SK-N-SH (cell line): ENCODE results near the gene ZNF22. TPM values are rescaled to one million over a fixed set of nuclear protein-coding genes. Genes with fewer than 3 reads are reported as not detected.

Source experiments
- CTCF ChIA-PET: fragments of 300-600, 350-600 bp; formaldehyde crosslinking; extraction: SDS; loops from one replicate; lab custom pipeline; 2021; lab: Yijun Ruan, JAX
- POLR2A ChIA-PET: fragments of 350-600 bp; sonication (Branson Sonifier 250); formaldehyde crosslinking; extraction: SDS; loops from one replicate; lab custom pipeline; 2020; ENCODE audit warnings: antibody characterized with exemption, inconsistent platforms; lab: Yijun Ruan, JAX
- DNase-seq: peaks from one replicate; pipeline ENCODE4 v3.0.0; 2012
- H2AFZ ChIP-seq: fragments of 200-600 bp; sonication (generic); 2 replicates; pipeline ENCODE4 v1.8.1; 2016; ENCODE audit warnings: antibody characterized with exemption, mild to moderate bottlenecking, low read depth
- H3F3A ChIP-seq: fragments of 200-600 bp; sonication (generic); replicated peaks from 2 replicates; pipeline ENCODE3; 2016; ENCODE audit warnings: antibody characterized with exemption, mild to moderate bottlenecking; ENCODE audit not compliant: insufficient read depth
- H3K27ac ChIP-seq, 2 experiments: fragments of 200-500 bp in 1 of 2; fragments of 200-600 bp in 1 of 2; sonication (Bioruptor generic) in 1 of 2; sonication (generic), shearing (Covaris generic) in 1 of 2; 2 replicates each; pipeline versions ENCODE4 v1.5.1 to v1.6.1; 2014 to 2016; ENCODE audit warnings: low read depth in 2 of 2, inconsistent platforms in 1 of 2, low read length in 1 of 2, mild to moderate bottlenecking in 1 of 2, mixed read lengths in 1 of 2
- H3K27me3 ChIP-seq: fragments of 200-600 bp; sonication (generic), shearing (Covaris generic); 2 replicates; pipeline ENCODE4 v1.6.1; 2016; ENCODE audit warnings: mixed run types; ENCODE audit not compliant: insufficient read depth
- H3K36me3 ChIP-seq, 2 experiments: fragments of 200-500 bp in 1 of 2; fragments of 200-600 bp in 1 of 2; sonication (Bioruptor generic) in 1 of 2; sonication (generic) in 1 of 2; replicated peaks in 1 of 2; 2 replicates each; pipeline versions ENCODE3 to v1.5.1; 2014 to 2016; ENCODE audit warnings: low read length in 1 of 2, mild to moderate bottlenecking in 1 of 2; ENCODE audit not compliant: insufficient read depth in 2 of 2, control insufficient read depth in 1 of 2
- H3K4me1 ChIP-seq, 2 experiments: fragments of 200-500 bp in 1 of 2; fragments of 200-600 bp in 1 of 2; sonication (Bioruptor generic) in 1 of 2; sonication (generic), shearing (Covaris generic) in 1 of 2; 2 replicates each; pipeline versions ENCODE4 v1.5.1 to v1.6.1; 2014 to 2016; ENCODE audit warnings: low read depth in 1 of 2, low read length in 1 of 2, mixed run types in 1 of 2; ENCODE audit not compliant: insufficient read depth in 2 of 2, control insufficient read depth in 1 of 2
- H3K4me2 ChIP-seq: fragments of 200-600 bp; sonication (generic), shearing (Covaris generic); 2 replicates; pipeline ENCODE4 v1.6.1; 2017; ENCODE audit warnings: mixed run types
- H3K4me3 ChIP-seq, 2 experiments: fragments of 200-500 bp in 1 of 2; fragments of 200-600 bp in 1 of 2; sonication (Bioruptor generic) in 1 of 2; sonication (generic), shearing (Covaris generic) in 1 of 2; 2 replicates each; pipeline versions ENCODE4 v1.5.1 to v1.8.1; 2014 to 2016; ENCODE audit warnings: low read depth in 2 of 2, inconsistent platforms in 1 of 2, low read length in 1 of 2, mild to moderate bottlenecking in 1 of 2, mixed read lengths in 1 of 2, moderate library complexity in 1 of 2
- H3K79me2 ChIP-seq: fragments of 200-600 bp; sonication (generic); 2 replicates; pipeline ENCODE4 v1.8.1; 2017; ENCODE audit warnings: mild to moderate bottlenecking; ENCODE audit not compliant: insufficient read depth
- H3K9ac ChIP-seq: fragments of 200-600 bp; sonication (generic); 2 replicates; pipeline ENCODE4 v1.6.1; 2017; ENCODE audit warnings: mixed run types
- H3K9me2 ChIP-seq: fragments of 200-600 bp; sonication (generic); 2 replicates; pipeline ENCODE4 v1.6.1; 2017; ENCODE audit warnings: mixed run types
- H3K9me3 ChIP-seq: fragments of 200-600 bp; sonication (generic); 2 replicates; pipeline ENCODE4 v1.6.1; 2017; ENCODE audit warnings: mixed run types, mild to moderate bottlenecking, moderate library complexity
- H4K20me1 ChIP-seq: fragments of 200-600 bp; sonication (generic); 2 replicates; pipeline ENCODE4 v1.6.1; 2017; ENCODE audit warnings: mild to moderate bottlenecking, mixed run types; ENCODE audit not compliant: insufficient read depth
- EZH2phosphoT487 ChIP-seq: fragments of 200-600 bp; sonication (generic); IDR thresholded peaks from 2 replicates; pipeline ENCODE4 v1.6.1; 2017; ENCODE audit warnings: low read depth, mixed run types, mild to moderate bottlenecking, antibody characterized with exemption, moderate library complexity, borderline replicate concordance
- FOXJ3 ChIP-seq: sonication (generic); formaldehyde crosslinking; IDR thresholded peaks from 2 replicates; pipeline ENCODE4 v1.5.1; 2020; ENCODE audit warnings: mild to moderate bottlenecking, missing genetic modification reagents
- JUND ChIP-seq: IDR thresholded peaks from 2 replicates; pipeline ENCODE4 v1.4.0; 2012
- MXI1 ChIP-seq: IDR thresholded peaks from 2 replicates; pipeline ENCODE4 v1.6.1; 2012; ENCODE audit warnings: mild to moderate bottlenecking, low read depth, low read length, improper control_type of control experiment
- NFIC ChIP-seq: IDR thresholded peaks from 2 replicates; pipeline ENCODE4 v1.4.0; 2012; ENCODE audit warnings: borderline replicate concordance
- NRF1 ChIP-seq: IDR thresholded peaks from 2 replicates; pipeline ENCODE4 v1.6.1; 2012; ENCODE audit warnings: low read depth, mild to moderate bottlenecking, low read length
- POLR2AphosphoS5 ChIP-seq: IDR thresholded peaks from 2 replicates; pipeline ENCODE4 v1.6.1; 2012; ENCODE audit warnings: low read depth, low read length
- RAD21 ChIP-seq: IDR thresholded peaks from 2 replicates; pipeline ENCODE4 v1.6.1; 2012; ENCODE audit warnings: mild to moderate bottlenecking, low read length
- RXRA ChIP-seq: IDR thresholded peaks from 2 replicates; pipeline ENCODE4 v1.4.0; 2012; ENCODE audit warnings: low read depth, mild to moderate bottlenecking, borderline replicate concordance
- SMC3 ChIP-seq: IDR thresholded peaks from 2 replicates; pipeline ENCODE4 v1.6.1; 2012; ENCODE audit warnings: low read depth, low read length, improper control_type of control experiment
- TCF12 ChIP-seq: IDR thresholded peaks from 2 replicates; pipeline ENCODE4 v1.4.0; 2012
- YY1 ChIP-seq: IDR thresholded peaks from 2 replicates; pipeline ENCODE4 v1.4.0; 2012; ENCODE audit warnings: low read depth, mild to moderate bottlenecking
- ZBTB33 ChIP-seq: IDR thresholded peaks from 2 replicates; pipeline ENCODE4 v1.4.0; 2012; ENCODE audit warnings: low read depth, borderline replicate concordance
- WGBS: methylation state at CpG from one replicate; pipeline ENCODE4 v1.1.6; 2017; ENCODE audit warnings: low lambda C conversion rate; 5-methylcytosine and 5-hydroxymethylcytosine counted together
- polyA plus RNA-seq, 3 experiments: library from polyadenylated mRNA; depleted of rRNA; stranded (reverse); fragments of >200 nt; gene quantifications; 2 replicates each; pipeline ENCODE4 v1.2.3, GENCODE V29; 2012
- TF ChIP-seq, protein P1 (sequence below): fragments of 200-600 bp; sonication (generic); IDR thresholded peaks from 2 replicates; pipeline ENCODE4 v1.6.1; 2017; ENCODE audit warnings: antibody characterized with exemption, mild to moderate bottlenecking, moderate library complexity
- TF ChIP-seq, protein P2 (sequence below): fragments of 150-350 bp; IDR thresholded peaks from 2 replicates; pipeline ENCODE4 v1.6.1; 2016; ENCODE audit warnings: mild to moderate bottlenecking, low read depth, low read length
- TF ChIP-seq, protein P3 (sequence below): IDR thresholded peaks from 2 replicates; pipeline ENCODE4 v1.4.0; 2012; ENCODE audit warnings: low read depth, borderline replicate concordance
- TF ChIP-seq, protein P4 (sequence below): IDR thresholded peaks from 2 replicates; pipeline ENCODE4 v1.4.0; 2012; ENCODE audit warnings: low read depth
- TF ChIP-seq, protein P5 (sequence below): fragments of 150-350 bp; IDR thresholded peaks from 2 replicates; pipeline ENCODE4 v1.6.1; 2017; ENCODE audit warnings: antibody characterized with exemption, low read length, low read depth, borderline replicate concordance

ZNF22 gene
- polyA plus RNA-seq, 1 of the 3 experiments (the other 2 are of a cell fraction) = 10.2 TPM

- H3K4me2 ChIP-seq = no peak overlapping the region
- H3K9ac ChIP-seq = no peak overlapping the region
- H3K27ac ChIP-seq = no peak overlapping the region
- H3K4me3 ChIP-seq = no peak overlapping the region
- H3K36me3 ChIP-seq = peaks cover 0 to 8% of the 10 kb centered on the region in 2 experiments
- H3K79me2 ChIP-seq = no peaks in the 10 kb centered on the region; the same call in 1 of the 2 replicates
- DNase-seq = no peak
- H2AFZ ChIP-seq = no peak overlapping the region
- no peaks in the 10 kb centered on the region for H3F3A ChIP-seq
- H3K27me3 ChIP-seq = no peaks in the 10 kb centered on the region
- no peaks in the 10 kb centered on the region for H3K9me2 ChIP-seq
- WGBS = 71% methylated on average over 2 of the region's 2 CpGs
- H3K4me1 ChIP-seq = peaks cover 4 to 6% of the 10 kb centered on the region in 2 experiments; a peak in 2 of 4 replicates
- no peaks in the 10 kb centered on the region for H3K9me3 ChIP-seq
- CTCF ChIA-PET = interaction anchor here (0.7 to 3.9 kb wide), 3 partner anchors 13 to 20 kb away, joined by 3 to 25 read pairs (median 3); no protein-coding TSS in a partner anchor
- POLR2A ChIA-PET = no interaction called here
- no peaks in the 10 kb centered on the region for H4K20me1 ChIP-seq
- TF ChIP-seq, protein P1, sequence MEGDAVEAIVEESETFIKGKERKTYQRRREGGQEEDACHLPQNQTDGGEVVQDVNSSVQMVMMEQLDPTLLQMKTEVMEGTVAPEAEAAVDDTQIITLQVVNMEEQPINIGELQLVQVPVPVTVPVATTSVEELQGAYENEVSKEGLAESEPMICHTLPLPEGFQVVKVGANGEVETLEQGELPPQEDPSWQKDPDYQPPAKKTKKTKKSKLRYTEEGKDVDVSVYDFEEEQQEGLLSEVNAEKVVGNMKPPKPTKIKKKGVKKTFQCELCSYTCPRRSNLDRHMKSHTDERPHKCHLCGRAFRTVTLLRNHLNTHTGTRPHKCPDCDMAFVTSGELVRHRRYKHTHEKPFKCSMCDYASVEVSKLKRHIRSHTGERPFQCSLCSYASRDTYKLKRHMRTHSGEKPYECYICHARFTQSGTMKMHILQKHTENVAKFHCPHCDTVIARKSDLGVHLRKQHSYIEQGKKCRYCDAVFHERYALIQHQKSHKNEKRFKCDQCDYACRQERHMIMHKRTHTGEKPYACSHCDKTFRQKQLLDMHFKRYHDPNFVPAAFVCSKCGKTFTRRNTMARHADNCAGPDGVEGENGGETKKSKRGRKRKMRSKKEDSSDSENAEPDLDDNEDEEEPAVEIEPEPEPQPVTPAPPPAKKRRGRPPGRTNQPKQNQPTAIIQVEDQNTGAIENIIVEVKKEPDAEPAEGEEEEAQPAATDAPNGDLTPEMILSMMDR = no peak
- TF ChIP-seq MXI1 (no peak), YY1 (no peak), ZBTB33 (no peak), EZH2phosphoT487 (no peak), NFIC (no peak), FOXJ3 (no peak), SMC3 (no peak), RAD21 (no peak), NRF1 (no peak), RXRA (no peak), JUND (no peak), POLR2AphosphoS5 (no peak), TCF12 (no peak)
- TF ChIP-seq, protein P2, sequence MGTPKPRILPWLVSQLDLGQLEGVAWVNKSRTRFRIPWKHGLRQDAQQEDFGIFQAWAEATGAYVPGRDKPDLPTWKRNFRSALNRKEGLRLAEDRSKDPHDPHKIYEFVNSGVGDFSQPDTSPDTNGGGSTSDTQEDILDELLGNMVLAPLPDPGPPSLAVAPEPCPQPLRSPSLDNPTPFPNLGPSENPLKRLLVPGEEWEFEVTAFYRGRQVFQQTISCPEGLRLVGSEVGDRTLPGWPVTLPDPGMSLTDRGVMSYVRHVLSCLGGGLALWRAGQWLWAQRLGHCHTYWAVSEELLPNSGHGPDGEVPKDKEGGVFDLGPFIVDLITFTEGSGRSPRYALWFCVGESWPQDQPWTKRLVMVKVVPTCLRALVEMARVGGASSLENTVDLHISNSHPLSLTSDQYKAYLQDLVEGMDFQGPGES = no peak
- TF ChIP-seq, protein P3, sequence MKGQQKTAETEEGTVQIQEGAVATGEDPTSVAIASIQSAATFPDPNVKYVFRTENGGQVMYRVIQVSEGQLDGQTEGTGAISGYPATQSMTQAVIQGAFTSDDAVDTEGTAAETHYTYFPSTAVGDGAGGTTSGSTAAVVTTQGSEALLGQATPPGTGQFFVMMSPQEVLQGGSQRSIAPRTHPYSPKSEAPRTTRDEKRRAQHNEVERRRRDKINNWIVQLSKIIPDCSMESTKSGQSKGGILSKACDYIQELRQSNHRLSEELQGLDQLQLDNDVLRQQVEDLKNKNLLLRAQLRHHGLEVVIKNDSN = no peak
- TF ChIP-seq, protein P4, sequence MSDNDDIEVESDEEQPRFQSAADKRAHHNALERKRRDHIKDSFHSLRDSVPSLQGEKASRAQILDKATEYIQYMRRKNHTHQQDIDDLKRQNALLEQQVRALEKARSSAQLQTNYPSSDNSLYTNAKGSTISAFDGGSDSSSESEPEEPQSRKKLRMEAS = no peak
- TF ChIP-seq, protein P5, sequence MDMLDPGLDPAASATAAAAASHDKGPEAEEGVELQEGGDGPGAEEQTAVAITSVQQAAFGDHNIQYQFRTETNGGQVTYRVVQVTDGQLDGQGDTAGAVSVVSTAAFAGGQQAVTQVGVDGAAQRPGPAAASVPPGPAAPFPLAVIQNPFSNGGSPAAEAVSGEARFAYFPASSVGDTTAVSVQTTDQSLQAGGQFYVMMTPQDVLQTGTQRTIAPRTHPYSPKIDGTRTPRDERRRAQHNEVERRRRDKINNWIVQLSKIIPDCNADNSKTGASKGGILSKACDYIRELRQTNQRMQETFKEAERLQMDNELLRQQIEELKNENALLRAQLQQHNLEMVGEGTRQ = no peak
These were observed 47.9 kb upstream of the ZNF22 start for GRCh38 chr10:44952779-44953231.
